HuH-7.5 (cell line): ENCODE results near the gene TTC34.

Experiments
- DNase-seq: peaks from one replicate; pipeline ENCODE4 v3.0.0; 2011; ENCODE audit warnings: low spot score

Gene TTC34

GRCh38 chr1:2828586-2829250, 27.2 kb upstream of the TTC34 start:
- DNase-seq: no peak

- DNase-seq: no peak
These were observed 25.3 kb upstream of the TTC34 start for GRCh38 chr1:2826736-2827292.

- no peak for DNase-seq
These were observed 24.8 kb upstream of the TTC34 start for GRCh38 chr1:2826316-2826715.

- DNase-seq: no peak
These were observed 24.1 kb upstream of the TTC34 start for GRCh38 chr1:2825487-2826189.

- no peak for DNase-seq
These were observed 23.5 kb upstream of the TTC34 start for GRCh38 chr1:2824999-2825398.

- DNase-seq: no peak
These were observed 22.6 kb upstream of the TTC34 start for GRCh38 chr1:2823921-2824610.

GRCh38 chr1:2822621-2823145, 21.2 kb upstream of the TTC34 start:
- no peak for DNase-seq

- DNase-seq: peak; percentile 64
These were observed 20.6 kb upstream of the TTC34 start for GRCh38 chr1:2821966-2822620.

- DNase-seq: no peak
These were observed 20.0 kb upstream of the TTC34 start for GRCh38 chr1:2821373-2821955.

- no peak for DNase-seq
These were observed 19.4 kb upstream of the TTC34 start for GRCh38 chr1:2820731-2821372.

GRCh38 chr1:2819831-2820730, 18.6 kb upstream of the TTC34 start:
- DNase-seq: no peak

- no peak for DNase-seq
These were observed 17.9 kb upstream of the TTC34 start for GRCh38 chr1:2819429-2819828.

GRCh38 chr1:2817784-2818564, 16.5 kb upstream of the TTC34 start:
- no peak for DNase-seq

- DNase-seq: no peak
These were observed 15.3 kb upstream of the TTC34 start for GRCh38 chr1:2816786-2817185.

GRCh38 chr1:2815551-2815950, 14.1 kb upstream of the TTC34 start:
- no peak for DNase-seq

- no peak for DNase-seq
These were observed 13.1 kb upstream of the TTC34 start for GRCh38 chr1:2814511-2815075.

- no peak for DNase-seq
These were observed 11.6 kb upstream of the TTC34 start for GRCh38 chr1:2812939-2813653.

GRCh38 chr1:2812136-2812535, 10.6 kb upstream of the TTC34 start:
- no peak for DNase-seq
